ENCODE data around the gene SMG7. TPM values are rescaled to one million over a fixed set of nuclear protein-coding genes. Genes with fewer than 3 reads are reported as not detected.

SMG7 gene
- total and polyA plus RNA-seq, 2 of the 4 experiments (the other 2 are of a cell fraction), result 18.1 to 22.6 TPM

DNA sequence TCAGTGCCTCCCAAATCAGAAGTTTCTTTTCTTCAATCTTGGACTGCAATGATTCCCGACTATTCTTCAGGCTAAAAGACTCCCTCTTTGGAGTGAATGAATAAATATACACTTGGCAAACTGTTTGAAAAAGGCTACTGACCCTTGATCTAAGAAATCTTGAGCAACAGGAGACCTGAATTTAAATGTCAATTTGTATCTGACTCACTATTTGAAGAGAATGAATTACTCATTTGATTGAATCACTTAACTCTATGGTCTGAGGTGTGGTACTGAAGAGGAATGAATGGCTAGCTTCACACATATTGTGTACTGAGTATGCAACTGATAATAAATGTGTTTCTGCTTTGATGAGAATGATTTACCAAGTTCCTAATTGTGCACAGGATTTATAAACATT, 4.6 kb upstream of the SMG7 start:
- Histone ChIP-seq H3K27ac (ENCODE audit: insufficient read depth, low read length) (no peak overlapping the region), H3K9me3 (ENCODE audit: control insufficient read depth, insufficient read depth, low read length) (no peaks in the 10 kb centered on the region), H3K27me3 (ENCODE audit: control insufficient read depth, insufficient read depth, low read length) (peaks cover 15% of the 10 kb centered on the region), H3K4me3 (ENCODE audit: insufficient read depth, low read depth, low read length) (no peak overlapping the region), H2BK15ac (ENCODE audit: low read depth, low read length) (no peak overlapping the region), H2AFZ (replicated peaks; ENCODE audit: low read length, poor library complexity) (no peak overlapping the region), H2BK20ac (ENCODE audit: low read depth, low read length) (no peak overlapping the region), H3K4me2 (ENCODE audit: low read depth, low read length) (no peak overlapping the region), H4K5ac (ENCODE audit: low read depth, low read length) (no peak overlapping the region), H3K36me3 (ENCODE audit: control insufficient read depth, insufficient read depth, low read length) (no peaks in the 10 kb centered on the region), H4K91ac (ENCODE audit: insufficient read depth, low read depth, low read length) (no peak overlapping the region), H3K56ac (ENCODE audit: extremely low read depth, insufficient read depth, low read length) (no peak overlapping the region), H4K8ac (ENCODE audit: low read depth in 2 of 2, low read length in 2 of 2) (no peak overlapping the region), H2BK5ac (ENCODE audit: low read depth, low read length, poor library complexity, severe bottlenecking) (no peak overlapping the region), H3K23ac (ENCODE audit: low read depth, low read length) (no peak overlapping the region), H3K4ac (ENCODE audit: low read depth, low read length) (no peak overlapping the region), H2BK120ac (ENCODE audit: low read depth, low read length) (no peak overlapping the region), H4K20me1 (ENCODE audit: insufficient read depth, low read length) (0 out of 2 replicates have a peak, but pooled peaks cover under 1% of the 10 kb centered on the region), H2AK5ac (ENCODE audit: low read depth, low read length) (no peak overlapping the region), H3K14ac (replicated peaks; ENCODE audit: low read depth, low read length) (no peak overlapping the region), H3K9me1 (ENCODE audit: insufficient read depth, low read length) (no peaks in the 10 kb centered on the region), H3K4me1 (ENCODE audit: control insufficient read depth, insufficient read depth, low read length) (no peaks in the 10 kb centered on the region), H3K9ac (ENCODE audit: low read depth, low read length) (no peak overlapping the region), H3K18ac (ENCODE audit: low read depth, low read length) (no peak overlapping the region), H2AK9ac (replicated peaks; ENCODE audit: low read depth, low read length, poor library complexity) (no peak overlapping the region), H3K79me1 (ENCODE audit: low read depth in 1 of 2, low read length in 2 of 2) (peaks cover 0 to 4% of the 10 kb centered on the region in 2 experiments; a peak in 3 of 4 replicates)
- ATAC-seq (ENCODE audit: low read depth) (no peak), DNase-seq (no peak)
- WGBS, 2 experiments (ENCODE audit: extremely low coverage in 2 of 2, insufficient read length in 1 of 2), result no CpG with 5 or more reads among the region's 1 CpG
- TF ChIP-seq FOS (IDR thresholded peaks at IDR 0.05; ENCODE audit: low read depth, low read length) (no peak), MAZ (IDR thresholded peaks at IDR 0.05; ENCODE audit: borderline replicate concordance, low read depth, low read length) (no peak), NFE2L2 (IDR thresholded peaks at IDR 0.05; ENCODE audit: low read depth, low read length) (no peak), MAFK (IDR thresholded peaks at IDR 0.05; ENCODE audit: low read depth, low read length) (no peak), SMC3 (IDR thresholded peaks at IDR 0.05; ENCODE audit: low read depth, low read length) (no peak), CEBPB (IDR thresholded peaks at IDR 0.05; ENCODE audit: low read depth, low read length) (no peak), CHD1 (IDR thresholded peaks at IDR 0.05; ENCODE audit: low read depth, low read length) (no peak), POLR2A (IDR thresholded peaks at IDR 0.05; ENCODE audit: low read depth, low read length) (no peak), RCOR1 (IDR thresholded peaks at IDR 0.05; ENCODE audit: insufficient replicate concordance, low read length) (no peak), BHLHE40 (IDR thresholded peaks at IDR 0.05; ENCODE audit: low read depth, low read length) (no peak), RFX5 (IDR thresholded peaks at IDR 0.05; ENCODE audit: low read depth, low read length) (no peak), RAD21 (IDR thresholded peaks at IDR 0.05; ENCODE audit: low read length) (no peak), MXI1 (IDR thresholded peaks at IDR 0.05; ENCODE audit: borderline replicate concordance, low read depth, low read length) (no peak)
- TF ChIP-seq, protein P1, sequence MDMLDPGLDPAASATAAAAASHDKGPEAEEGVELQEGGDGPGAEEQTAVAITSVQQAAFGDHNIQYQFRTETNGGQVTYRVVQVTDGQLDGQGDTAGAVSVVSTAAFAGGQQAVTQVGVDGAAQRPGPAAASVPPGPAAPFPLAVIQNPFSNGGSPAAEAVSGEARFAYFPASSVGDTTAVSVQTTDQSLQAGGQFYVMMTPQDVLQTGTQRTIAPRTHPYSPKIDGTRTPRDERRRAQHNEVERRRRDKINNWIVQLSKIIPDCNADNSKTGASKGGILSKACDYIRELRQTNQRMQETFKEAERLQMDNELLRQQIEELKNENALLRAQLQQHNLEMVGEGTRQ (IDR thresholded peaks at IDR 0.05; ENCODE audit: low read depth, low read length), result no peak
- TF ChIP-seq, protein P2, sequence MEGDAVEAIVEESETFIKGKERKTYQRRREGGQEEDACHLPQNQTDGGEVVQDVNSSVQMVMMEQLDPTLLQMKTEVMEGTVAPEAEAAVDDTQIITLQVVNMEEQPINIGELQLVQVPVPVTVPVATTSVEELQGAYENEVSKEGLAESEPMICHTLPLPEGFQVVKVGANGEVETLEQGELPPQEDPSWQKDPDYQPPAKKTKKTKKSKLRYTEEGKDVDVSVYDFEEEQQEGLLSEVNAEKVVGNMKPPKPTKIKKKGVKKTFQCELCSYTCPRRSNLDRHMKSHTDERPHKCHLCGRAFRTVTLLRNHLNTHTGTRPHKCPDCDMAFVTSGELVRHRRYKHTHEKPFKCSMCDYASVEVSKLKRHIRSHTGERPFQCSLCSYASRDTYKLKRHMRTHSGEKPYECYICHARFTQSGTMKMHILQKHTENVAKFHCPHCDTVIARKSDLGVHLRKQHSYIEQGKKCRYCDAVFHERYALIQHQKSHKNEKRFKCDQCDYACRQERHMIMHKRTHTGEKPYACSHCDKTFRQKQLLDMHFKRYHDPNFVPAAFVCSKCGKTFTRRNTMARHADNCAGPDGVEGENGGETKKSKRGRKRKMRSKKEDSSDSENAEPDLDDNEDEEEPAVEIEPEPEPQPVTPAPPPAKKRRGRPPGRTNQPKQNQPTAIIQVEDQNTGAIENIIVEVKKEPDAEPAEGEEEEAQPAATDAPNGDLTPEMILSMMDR (conservative IDR thresholded peaks at IDR 0.05; ENCODE audit: low read depth, low read length), result no peak
- TF ChIP-seq, protein P3, sequence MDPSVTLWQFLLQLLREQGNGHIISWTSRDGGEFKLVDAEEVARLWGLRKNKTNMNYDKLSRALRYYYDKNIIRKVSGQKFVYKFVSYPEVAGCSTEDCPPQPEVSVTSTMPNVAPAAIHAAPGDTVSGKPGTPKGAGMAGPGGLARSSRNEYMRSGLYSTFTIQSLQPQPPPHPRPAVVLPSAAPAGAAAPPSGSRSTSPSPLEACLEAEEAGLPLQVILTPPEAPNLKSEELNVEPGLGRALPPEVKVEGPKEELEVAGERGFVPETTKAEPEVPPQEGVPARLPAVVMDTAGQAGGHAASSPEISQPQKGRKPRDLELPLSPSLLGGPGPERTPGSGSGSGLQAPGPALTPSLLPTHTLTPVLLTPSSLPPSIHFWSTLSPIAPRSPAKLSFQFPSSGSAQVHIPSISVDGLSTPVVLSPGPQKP (IDR thresholded peaks at IDR 0.05; ENCODE audit: borderline replicate concordance, low read depth, low read length), result no peak
- in situ Hi-C loops (cut with MboI; ENCODE audit: low sequenced_read_pairs) (no loop called here), dilution Hi-C loops (cut with HindIII; ENCODE audit: low sequenced_read_pairs, unreplicated experiment) (no loop called here), intact Hi-C loops (cut with micrococcal nuclease) (no loop called here)
- no TSS peak for BruUV-seq (replicated peaks)
- CTCF ChIA-PET, result interaction anchor here (1.0 kb wide), 1 partner anchor 55 kb away, joined by 3 read pairs; no protein-coding TSS in a partner anchor
- POLR2A ChIA-PET (ENCODE audit: unreplicated experiment), result no interaction called here

Measured in IMR-90 (cell line).